Fibroblast of lung (primary cell): ENCODE results near the gene WDR7. TPM values are rescaled to one million over a fixed set of nuclear protein-coding genes. Genes with fewer than 3 reads are reported as not detected.

Experiments used
- DNase-seq, 2 donors: peaks; one replicate each; pipeline versions ENCODE4 v3.0.0 to v3.0.0-alpha.2; 2010; ENCODE audit warnings: low read depth in 2 of 2
- H2AFZ ChIP-seq: 2 replicates; pipeline ENCODE4 v1.5.1; 2012; ENCODE audit warnings: low read length, control low read depth, inconsistent platforms
- H3K27ac ChIP-seq: 2 replicates; pipeline ENCODE4 v1.5.1; 2011; ENCODE audit warnings: low read length, control low read depth; ENCODE audit not compliant: insufficient read depth
- H3K27me3 ChIP-seq: 2 replicates; pipeline ENCODE4 v1.5.1; 2011; ENCODE audit warnings: mild to moderate bottlenecking, low read length; ENCODE audit not compliant: control insufficient read depth, insufficient read depth
- H3K36me3 ChIP-seq: 2 replicates; pipeline ENCODE4 v1.5.1; 2011; ENCODE audit warnings: low read length; ENCODE audit not compliant: control insufficient read depth, insufficient read depth
- H3K4me1 ChIP-seq: 2 replicates; pipeline ENCODE4 v1.5.1; 2011; ENCODE audit warnings: low read length; ENCODE audit not compliant: control insufficient read depth, insufficient read depth; ENCODE audit errors: extremely low read depth
- H3K4me2 ChIP-seq: 2 replicates; pipeline ENCODE4 v1.5.1; 2011; ENCODE audit warnings: low read length, control low read depth; ENCODE audit not compliant: insufficient read depth; ENCODE audit errors: extremely low read depth
- H3K4me3 ChIP-seq, 4 experiments: fragments of 200-600 bp in 1 of 4; sonication (generic) in 1 of 4; replicated peaks in 1 of 4; 2 replicates each; pipeline ENCODE4 v1.5.1; 2011 to 2016; ENCODE audit warnings: low read length in 4 of 4, low read depth in 3 of 4, mild to moderate bottlenecking in 3 of 4, control low read depth in 2 of 4, inconsistent platforms in 1 of 4, mixed read lengths in 1 of 4; ENCODE audit not compliant: insufficient read depth in 1 of 4; ENCODE audit errors: control extremely low read depth in 1 of 4
- H3K79me2 ChIP-seq: 2 replicates; pipeline ENCODE4 v1.5.1; 2012; ENCODE audit warnings: mild to moderate bottlenecking, low read length, inconsistent platforms; ENCODE audit not compliant: control insufficient read depth, insufficient read depth
- H3K9ac ChIP-seq: 2 replicates; pipeline ENCODE4 v1.5.1; 2011; ENCODE audit warnings: mild to moderate bottlenecking, low read length, control low read depth; ENCODE audit not compliant: insufficient read depth
- H3K9me3 ChIP-seq: 2 replicates; pipeline ENCODE4 v1.5.1; 2012; ENCODE audit warnings: low read depth, low read length; ENCODE audit not compliant: control insufficient read depth, insufficient read depth
- H4K20me1 ChIP-seq: 2 replicates; pipeline ENCODE4 v1.5.1; 2011; ENCODE audit warnings: low read length; ENCODE audit not compliant: control insufficient read depth, insufficient read depth; ENCODE audit errors: extremely low read depth
- EZH2 ChIP-seq: IDR thresholded peaks from 2 replicates; pipeline ENCODE4 v1.5.1; 2012; ENCODE audit warnings: low read length, control low read depth, mild to moderate bottlenecking; ENCODE audit errors: missing control alignments
- polyA plus RNA-seq, 2 donors: library from polyadenylated mRNA; depleted of rRNA in 1 of 2; stranded (reverse) in 1 of 2; unstranded in 1 of 2; fragments of >200 nt; gene quantifications; 2 replicates each; pipeline ENCODE4 v1.2.1, GENCODE V29; 2011 to 2012; ENCODE audit warnings: missing spikeins in 1 of 2
- total RNA-seq: library from RNA; depleted of rRNA; stranded (reverse); fragments of >200 nt; gene quantifications from 2 replicates; pipeline ENCODE4 v1.2.1, GENCODE V29; 2014
- TF ChIP-seq, protein P1 (sequence below), 2 donors: IDR thresholded peaks in 1 of 2; conservative IDR thresholded peaks in 1 of 2; 1 replicate in 1 of 2; 2 replicates in 1 of 2; pipeline ENCODE4 v1.5.1; 2011 to 2012; ENCODE audit warnings: low read length in 2 of 2, control low read depth in 1 of 2, inconsistent platforms in 1 of 2, low read depth in 1 of 2, mild to moderate bottlenecking in 1 of 2

The WDR7 gene
- total and polyA plus RNA-seq, 2 donors (not counting 1 experiment from before 2014, with no cell fraction given), result 7.2 to 27.2 TPM

DNA sequence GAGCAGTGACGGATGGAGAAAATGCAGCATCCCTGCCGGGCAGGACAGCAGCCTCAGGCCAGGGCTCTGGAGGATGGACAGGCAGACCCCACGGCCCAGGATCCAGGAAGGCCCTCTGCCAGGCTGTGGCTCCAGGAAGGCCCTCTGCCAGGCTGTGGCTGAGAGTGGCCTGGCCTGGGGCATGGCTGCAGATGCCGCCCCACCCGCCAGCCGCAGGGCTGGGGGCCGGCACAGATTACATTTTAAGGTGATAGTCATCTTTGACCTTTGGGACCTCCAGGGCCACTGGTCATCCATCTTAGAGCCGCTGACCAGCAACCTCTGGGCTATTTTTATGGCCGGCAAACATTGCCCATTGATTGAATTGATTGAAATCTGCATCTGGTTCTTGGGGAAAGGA lies 397.7 kb downstream of the WDR7 start:
- Histone ChIP-seq H3K27me3 (no peaks in the 10 kb centered on the region), H3K9me3 (no peaks in the 10 kb centered on the region), H4K20me1 (no peaks in the 10 kb centered on the region), H3K79me2 (no peaks in the 10 kb centered on the region), H3K4me3 (no peak overlapping the region), H3K4me1 (no peaks in the 10 kb centered on the region), H3K27ac (no peak overlapping the region), H3K36me3 (no peaks in the 10 kb centered on the region), H2AFZ (no peak overlapping the region), H3K9ac (no peak overlapping the region), H3K4me2 (no peak overlapping the region)
- TF ChIP-seq EZH2, result no peak
- TF ChIP-seq, protein P1, sequence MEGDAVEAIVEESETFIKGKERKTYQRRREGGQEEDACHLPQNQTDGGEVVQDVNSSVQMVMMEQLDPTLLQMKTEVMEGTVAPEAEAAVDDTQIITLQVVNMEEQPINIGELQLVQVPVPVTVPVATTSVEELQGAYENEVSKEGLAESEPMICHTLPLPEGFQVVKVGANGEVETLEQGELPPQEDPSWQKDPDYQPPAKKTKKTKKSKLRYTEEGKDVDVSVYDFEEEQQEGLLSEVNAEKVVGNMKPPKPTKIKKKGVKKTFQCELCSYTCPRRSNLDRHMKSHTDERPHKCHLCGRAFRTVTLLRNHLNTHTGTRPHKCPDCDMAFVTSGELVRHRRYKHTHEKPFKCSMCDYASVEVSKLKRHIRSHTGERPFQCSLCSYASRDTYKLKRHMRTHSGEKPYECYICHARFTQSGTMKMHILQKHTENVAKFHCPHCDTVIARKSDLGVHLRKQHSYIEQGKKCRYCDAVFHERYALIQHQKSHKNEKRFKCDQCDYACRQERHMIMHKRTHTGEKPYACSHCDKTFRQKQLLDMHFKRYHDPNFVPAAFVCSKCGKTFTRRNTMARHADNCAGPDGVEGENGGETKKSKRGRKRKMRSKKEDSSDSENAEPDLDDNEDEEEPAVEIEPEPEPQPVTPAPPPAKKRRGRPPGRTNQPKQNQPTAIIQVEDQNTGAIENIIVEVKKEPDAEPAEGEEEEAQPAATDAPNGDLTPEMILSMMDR (conservative IDR thresholded peaks at IDR 0.05 in 1 of 2, IDR thresholded peaks at IDR 0.05 in 1 of 2; ENCODE audit: low read depth in 1 of 2, low read length in 2 of 2), result no peak
- DNase-seq, result no peak

DNA sequence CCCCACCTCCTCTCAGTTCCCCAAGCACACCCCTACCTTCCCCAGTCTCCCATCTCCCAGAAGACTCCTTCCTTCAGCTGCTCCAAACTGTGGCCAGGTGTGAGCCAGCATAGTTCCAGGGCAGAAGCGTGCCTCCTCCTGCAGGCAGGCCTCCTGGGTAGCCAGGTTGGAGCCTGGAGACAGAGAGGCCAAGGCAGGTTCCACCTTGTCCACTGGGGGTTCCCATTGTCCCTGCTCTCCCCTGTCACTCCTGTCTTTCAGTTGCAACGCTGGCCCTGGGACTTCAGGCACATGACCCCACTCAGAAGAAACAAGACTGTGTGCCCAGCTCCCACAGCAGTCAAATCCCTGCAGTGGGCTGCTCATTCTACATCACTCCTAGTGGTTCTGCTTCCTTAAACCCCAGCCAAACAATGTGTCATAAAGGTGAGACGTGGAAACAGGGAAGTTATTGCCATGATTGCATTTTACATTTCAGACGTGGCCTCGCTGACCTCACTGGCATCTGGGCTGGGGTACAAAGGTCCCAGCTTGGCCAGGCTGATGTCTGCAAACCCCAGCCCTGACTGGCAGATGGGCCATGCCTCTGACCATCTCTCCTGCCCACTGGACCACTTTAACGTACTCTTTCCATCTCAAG lies 399.3 kb downstream of the WDR7 start:
- H3K27ac ChIP-seq, result no peak overlapping the region
- H3K4me2 ChIP-seq, result no peak overlapping the region
- H3K4me1 ChIP-seq, result no peaks in the 10 kb centered on the region
- H3K9ac ChIP-seq, result no peak overlapping the region
- no peaks in the 10 kb centered on the region for H3K79me2 ChIP-seq
- H3K4me3 ChIP-seq, result no peak overlapping the region
- no peaks in the 10 kb centered on the region for H4K20me1 ChIP-seq
- no peak for DNase-seq
- H3K9me3 ChIP-seq, result no peaks in the 10 kb centered on the region
- H3K36me3 ChIP-seq, result no peaks in the 10 kb centered on the region
- TF ChIP-seq, protein P1 (conservative IDR thresholded peaks at IDR 0.05 in 1 of 2, IDR thresholded peaks at IDR 0.05 in 1 of 2; ENCODE audit: low read depth in 1 of 2, low read length in 2 of 2), result no peak
- TF ChIP-seq EZH2, result no peak
- H2AFZ ChIP-seq, result no peak overlapping the region
- H3K27me3 ChIP-seq, result no peaks in the 10 kb centered on the region

DNA sequence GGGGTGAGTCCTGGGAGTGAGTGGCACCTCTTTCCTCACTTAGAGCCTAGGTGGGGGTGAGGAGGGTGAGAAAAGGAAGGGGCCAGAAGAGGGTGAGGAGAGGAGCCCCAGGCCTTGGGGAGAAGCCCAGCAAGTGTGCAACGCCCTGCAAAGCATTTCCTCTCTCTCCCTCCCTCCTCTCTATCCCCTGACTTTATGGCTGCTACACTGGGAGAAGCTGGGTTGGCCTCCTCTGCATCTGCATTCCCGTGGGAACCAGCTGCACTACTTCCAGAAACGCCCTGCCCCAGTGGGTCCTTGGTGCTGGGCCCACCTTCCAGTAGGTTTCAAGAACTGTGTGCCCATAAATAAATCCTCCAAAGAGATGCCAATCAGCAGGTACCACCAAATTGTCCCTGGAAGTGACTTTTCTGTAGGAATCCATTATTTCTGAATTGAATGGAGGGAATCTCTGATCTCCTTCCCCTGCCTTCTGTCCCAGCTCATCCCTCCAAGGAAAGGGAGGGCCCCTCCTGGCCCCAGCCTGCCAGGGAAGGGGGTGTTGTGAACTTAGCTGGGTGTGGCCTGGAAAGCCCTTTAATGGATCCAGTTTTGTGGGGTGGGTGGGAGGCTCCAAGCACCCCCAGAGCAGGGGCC lies 400.0 kb downstream of the WDR7 start:
- Histone ChIP-seq H3K79me2 (no peaks in the 10 kb centered on the region), H3K27me3 (no peaks in the 10 kb centered on the region), H4K20me1 (no peaks in the 10 kb centered on the region), H3K27ac (no peak overlapping the region), H3K36me3 (no peaks in the 10 kb centered on the region), H3K4me1 (no peaks in the 10 kb centered on the region), H3K4me3 (no peak overlapping the region), H3K9ac (no peak overlapping the region), H3K9me3 (no peaks in the 10 kb centered on the region), H3K4me2 (no peak overlapping the region), H2AFZ (no peak overlapping the region)
- TF ChIP-seq, protein P1 (conservative IDR thresholded peaks at IDR 0.05 in 1 of 2, IDR thresholded peaks at IDR 0.05 in 1 of 2; ENCODE audit: low read depth in 1 of 2, low read length in 2 of 2), result no peak
- no peak for TF ChIP-seq EZH2
- no peak for DNase-seq
